Dermis microvascular lymphatic vessel endothelial cell (primary cell): Measurements from ENCODE around the gene TIMM22. TPM values are rescaled to one million over a fixed set of nuclear protein-coding genes. Genes with fewer than 3 reads are reported as not detected.
A peak's percentile ranks its signal among the peaks of the same experiment; 100 is the strongest.

Experiments
- DNase-seq, 2 donors: peaks; one replicate each; pipeline versions ENCODE4 v3.0.0 to v3.0.0-alpha.2; 2010; ENCODE audit warnings: low read depth in 2 of 2
- total RNA-seq: library from RNA; depleted of rRNA; stranded (reverse); fragments of >200 nt; gene quantifications from 2 replicates; pipeline ENCODE4 v1.2.1, GENCODE V29; 2014

TIMM22 gene
- total RNA-seq, 1 donor from 2014 or later, result 14.0 TPM

DNA sequence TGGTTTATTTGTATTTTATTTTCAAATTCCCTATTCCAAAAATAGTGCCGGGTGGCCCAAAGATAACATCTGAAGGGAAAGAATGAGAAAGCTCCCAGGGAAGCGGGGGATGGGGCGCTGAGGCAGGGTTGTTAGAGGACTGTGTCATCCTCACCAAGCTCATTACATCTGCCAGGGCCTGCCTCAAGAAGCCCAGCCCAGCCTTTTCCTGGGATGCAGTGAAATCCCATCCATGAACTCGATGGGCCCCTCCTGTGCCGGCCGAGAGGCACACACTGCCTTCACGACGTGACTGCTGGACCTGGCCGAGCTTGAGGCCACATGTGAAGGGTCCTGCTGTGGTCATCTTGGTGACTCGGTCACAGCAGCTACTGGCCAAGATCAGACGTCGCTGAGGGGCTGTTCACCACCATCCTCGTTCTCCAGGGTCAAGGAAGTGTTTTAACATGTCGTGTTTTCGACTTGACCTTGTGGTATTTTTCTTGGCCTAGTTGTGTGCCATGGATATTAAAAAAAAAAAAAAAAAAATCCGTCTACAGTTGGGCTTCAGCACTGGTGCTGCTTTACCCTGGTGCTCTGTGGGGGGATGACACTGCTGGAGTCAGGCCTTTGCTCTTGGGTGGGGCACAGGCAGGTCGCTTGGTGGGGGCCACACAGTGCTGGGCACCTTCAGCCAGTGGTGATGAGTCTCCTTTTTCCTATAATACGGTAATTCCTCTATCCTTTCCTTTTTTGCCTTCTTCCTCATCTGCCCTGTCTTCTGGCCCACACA lies 4.9 kb downstream of the TIMM22 start:
- DNase-seq, result peak in 1 of 2 donors; percentile 57

DNA sequence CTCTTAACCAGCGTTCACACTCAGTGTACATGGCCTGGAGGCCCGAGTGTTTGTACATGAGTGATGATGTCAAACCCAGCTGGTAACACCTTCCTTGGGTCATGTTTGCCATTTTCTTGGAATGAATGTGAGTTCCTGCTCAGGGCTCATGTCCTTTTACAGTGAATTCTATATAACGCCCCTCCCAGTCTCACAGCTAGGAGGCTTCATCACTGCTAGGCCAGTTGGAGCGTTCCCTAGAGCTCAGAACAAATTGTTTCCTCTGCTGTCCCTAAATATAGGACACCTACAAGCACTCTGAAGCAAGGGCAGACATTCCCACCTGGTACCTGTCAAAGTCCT lies 5.5 kb downstream of the TIMM22 start:
- no peak for DNase-seq

DNA sequence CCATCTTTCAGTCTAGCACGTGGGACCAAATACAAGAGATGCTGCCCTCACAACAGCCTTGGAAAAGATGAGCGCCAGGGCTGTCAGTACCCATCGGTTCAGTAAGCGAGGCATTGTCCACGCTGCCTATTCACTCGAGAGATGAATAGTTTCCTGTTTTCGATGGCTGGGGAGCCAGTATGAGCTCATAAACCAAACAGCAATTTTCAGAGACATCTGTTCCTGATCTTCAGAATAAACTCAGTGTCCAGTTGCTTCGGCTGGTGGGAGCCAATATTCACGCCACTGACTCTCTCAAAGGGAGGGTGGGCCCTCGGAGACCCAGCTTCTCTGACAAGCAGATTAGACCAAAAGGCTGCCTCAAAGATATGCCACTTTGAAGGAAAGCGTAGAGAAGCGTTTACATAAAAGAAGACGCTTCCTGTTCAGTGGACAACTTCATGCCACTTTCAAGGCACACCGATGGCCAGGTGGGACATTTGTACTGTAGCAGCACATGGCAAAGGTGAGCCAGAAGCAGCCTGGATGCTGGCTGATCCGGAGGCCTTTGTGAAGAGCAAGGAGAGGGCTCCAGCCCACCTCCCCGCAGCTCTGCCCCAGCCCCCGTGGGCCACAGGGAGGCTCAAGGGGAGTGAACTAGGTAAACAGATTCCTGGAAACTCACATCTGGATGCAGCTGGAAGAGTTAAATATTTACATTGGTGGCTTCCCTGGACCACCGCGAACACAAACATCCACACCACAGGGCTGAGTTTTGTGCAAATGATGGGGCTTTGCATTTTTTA lies 6.0 kb downstream of the TIMM22 start:
- peak; percentile 69 to 93 for DNase-seq

DNA sequence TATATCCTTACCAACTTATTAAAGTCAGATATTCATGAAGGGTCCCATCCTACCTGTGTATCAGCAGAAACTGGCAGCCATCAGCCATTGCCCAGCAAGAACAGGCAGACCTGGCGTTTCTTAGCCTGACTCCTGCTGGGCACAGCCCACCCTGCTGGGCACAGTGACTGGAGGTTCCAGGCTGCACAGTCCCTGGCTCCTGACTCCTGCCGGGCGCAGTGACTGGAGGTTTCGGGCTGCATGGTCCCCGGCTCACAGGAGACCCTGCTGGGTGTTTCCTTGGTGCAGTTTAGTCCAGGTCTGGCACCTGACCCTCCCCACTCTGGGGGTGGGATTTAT lies 6.7 kb downstream of the TIMM22 start:
- DNase-seq, result no peak

DNA sequence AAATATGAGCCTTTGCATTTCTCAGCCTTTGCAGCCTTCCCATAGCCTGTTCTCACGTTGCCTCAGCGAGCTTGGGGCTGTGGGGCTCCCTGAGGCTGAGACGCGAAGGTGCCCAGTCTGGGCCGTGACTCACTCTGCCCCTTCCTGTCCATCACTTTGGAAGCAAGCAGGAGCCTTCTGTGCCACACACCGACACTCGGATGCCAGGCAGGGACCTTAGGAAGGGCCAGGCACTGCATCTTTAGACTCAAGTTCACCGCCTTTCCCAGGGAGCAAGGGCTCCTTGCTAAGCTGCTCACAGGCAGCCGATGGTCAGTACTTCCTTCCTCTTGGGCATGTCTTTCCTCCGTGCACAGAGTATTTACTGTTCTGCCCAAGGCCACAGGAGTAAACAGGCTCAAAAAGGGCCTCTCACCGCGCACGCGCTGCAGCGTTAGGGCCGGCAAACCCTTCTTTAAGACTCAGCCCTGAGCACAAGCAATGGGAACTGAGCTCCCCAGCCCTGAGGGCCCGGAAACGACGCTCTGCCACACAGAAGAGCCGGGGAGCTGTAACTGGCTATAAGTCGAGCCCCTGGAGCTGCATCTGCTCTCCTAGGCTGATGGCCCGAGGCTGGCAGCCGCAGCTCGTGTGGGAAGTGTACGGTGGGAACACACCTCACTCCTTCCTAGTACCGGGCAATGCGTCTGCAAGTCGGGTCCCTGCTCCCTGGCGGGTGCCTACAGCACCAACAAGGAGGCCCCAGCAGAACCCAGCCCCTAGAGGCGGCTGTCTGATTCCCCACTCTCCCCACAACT lies 7.2 kb downstream of the TIMM22 start:
- DNase-seq, result peak in 1 of 2 donors; percentile 51

DNA sequence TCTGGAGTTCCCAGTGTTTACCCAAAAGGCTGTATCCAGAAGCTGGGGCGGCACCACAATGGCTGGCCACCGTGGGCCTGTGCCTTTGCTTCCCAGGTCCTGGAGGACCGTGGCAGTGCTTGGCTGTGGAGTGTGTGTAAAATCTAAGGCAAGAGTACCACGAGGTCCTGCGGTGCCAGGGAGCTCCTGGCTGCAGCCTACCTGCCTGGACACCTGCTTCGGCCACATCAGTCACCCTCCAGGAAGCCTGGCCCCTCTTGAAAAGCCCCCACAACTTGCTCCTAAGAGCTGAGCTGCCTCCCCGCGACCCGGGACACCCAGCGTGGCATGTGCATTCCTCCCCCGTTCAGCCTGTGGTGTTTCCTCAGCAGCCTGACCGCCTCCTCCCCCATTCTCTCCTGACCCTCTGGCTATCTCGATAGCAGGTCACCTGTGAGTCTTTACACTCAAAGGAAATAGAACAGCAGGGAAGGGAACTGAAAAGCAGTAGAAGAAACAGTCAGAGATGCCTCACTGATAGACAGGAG lies 7.9 kb downstream of the TIMM22 start:
- DNase-seq, result no peak

DNA sequence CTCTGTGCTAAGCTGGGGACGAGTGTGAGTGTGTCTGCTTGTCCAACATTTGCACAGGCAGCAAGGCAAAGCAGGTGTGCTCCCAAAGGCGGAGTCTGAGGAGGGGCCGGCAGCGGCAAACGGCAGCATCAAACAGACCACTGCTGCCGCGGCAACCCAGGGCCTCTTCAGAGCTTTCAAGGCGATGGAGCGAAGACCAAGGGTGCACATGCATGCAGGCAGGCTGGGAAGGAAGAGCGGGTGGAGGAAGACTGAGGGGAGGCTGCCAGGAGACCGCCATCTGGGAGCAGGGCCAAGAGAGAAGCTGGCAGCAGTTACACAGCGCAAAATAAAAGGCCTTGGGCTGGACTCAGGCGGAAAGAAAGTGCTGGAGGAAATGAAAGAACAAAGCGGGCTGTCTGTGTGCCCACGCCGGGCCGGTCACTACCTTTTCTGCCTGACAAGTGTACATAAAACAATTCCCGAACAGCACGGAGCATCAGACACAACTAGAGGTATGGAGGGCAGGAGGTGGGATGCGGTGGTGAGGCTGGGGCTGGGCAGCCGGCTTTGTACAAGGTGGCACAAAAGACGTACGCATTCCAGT lies 8.5 kb downstream of the TIMM22 start:
- DNase-seq, result peak in 1 of 2 donors; percentile 87

DNA sequence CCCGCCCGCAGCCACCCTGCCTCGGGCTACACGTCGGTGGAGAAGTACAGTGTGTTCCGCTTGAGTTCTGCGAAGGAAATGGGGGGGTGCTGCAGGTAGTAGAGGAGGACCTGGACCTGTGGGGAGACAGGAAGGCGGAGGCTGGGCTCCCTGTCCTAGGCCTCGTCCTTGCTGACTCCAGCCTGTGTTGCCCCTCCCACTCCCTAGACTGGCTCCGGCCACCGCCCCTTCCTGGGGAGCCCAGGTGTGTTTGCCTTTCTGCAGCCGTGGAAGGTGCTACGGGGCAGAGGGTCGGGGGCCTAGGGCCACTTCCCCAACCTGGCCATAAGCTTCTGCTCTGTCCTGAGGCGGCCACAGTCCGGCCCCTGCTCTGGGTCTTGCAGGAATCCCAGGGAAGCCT lies 9.1 kb downstream of the TIMM22 start:
- DNase-seq, result no peak

DNA sequence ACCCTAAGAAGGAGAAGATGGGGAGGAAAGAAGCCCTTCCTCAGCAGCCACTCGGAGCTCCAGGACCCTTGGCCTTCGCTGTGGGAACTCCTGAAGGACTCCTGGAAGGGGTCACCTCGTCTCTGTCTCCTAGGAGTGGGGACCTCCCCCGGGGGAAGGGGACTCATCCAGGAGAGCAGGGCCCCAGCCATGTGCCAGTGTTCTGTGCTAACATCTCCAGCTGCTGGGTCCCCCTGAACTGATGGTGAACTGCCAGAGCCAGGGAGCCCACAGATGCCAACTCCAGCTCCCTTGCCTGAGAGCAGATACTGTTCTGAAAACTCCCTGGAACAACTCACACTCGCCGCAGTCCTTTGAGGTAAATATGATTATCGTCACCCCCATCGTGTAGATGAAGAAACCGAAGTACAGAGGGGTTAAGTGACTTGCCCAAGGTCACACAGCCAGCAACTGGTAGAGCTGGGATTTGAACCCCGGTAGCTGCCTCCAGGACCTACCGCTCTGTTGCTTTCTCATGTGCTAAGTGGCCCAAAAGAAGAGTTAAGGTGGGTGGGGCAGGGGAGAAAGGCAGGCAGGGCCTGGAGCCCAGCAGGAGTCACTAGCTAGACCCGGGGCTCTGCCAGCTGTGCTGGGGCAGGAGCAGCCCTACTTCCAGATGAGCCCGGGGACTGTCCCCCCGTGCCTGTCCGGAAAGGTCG lies 10.5 kb downstream of the TIMM22 start:
- DNase-seq, result no peak

DNA sequence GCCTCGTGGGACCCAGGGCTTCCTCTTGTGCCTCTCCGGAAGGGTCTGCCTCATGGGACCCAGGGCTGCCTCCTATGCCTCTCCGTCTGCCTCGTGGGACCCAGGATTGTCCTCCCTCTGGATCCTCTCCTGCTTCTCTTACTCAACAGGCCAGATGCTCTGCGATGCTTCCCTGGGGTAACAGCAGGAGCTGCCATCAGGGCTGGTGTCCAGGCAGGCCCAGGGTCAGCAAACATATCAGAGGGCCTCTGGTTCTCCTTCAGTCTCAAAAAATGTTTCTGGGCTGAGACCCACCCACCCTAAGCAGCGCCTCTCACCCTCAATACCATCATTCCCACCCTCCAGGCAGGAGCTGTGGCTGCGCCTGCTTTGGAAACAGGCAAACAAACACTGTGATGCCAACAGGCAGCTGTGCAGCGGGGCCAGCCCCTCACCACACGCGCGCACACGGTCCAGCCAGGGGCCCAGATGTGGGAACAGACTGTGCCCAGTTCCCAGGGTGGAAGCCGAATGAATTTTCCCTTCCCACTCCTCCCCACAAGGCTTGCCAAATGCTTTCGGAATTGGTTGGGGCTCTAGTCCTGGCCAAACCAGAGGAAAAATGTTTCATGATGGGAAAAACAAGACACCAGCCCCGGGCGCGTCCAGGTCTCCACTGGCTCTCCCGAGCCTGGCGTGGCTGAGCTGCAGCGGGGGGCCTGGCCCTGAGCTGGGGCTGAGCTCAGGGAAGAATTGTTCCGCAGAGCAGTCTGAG lies 11.3 kb downstream of the TIMM22 start:
- no peak for DNase-seq

DNA sequence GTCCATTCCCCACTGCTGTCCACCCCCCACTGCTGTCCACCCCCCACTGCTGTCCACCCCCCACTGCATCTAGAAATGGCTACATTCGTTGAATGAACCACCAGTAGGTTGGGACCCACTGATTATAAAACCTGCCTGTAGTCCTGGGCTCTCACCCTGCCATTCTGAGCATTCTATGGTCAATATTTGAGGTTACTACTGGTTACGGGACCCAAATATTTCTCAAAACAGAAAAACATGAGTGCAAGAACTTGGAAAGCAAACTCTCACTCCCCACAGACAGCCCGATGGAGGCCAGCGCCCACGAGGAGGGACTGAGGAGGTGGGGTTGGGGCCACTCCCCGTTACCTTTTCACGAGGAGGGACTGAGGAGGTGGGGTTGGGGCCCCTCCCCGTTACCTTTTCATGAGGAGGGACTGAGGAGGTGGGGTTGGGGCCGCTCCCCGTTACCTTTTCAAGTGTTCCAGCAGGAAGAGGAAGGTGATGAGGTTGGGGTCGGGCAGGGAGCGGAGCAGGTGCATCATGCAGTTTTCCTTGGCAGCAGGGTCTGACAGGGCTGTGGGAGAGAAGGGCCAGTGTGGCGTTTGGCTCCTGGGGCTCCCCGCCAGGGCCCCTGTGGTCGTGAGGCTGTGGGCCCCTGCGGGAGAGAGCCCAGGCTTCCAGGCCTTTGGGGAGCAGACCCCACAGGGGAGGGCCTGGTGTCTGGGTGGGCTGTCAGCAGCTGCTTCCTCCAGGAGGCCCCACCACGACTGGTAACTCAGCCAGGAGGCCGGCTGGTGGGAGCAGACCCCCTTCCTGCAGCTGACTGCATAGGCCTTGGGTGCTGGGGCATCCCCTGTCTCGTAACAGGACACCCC lies 12.5 kb downstream of the TIMM22 start:
- DNase-seq, result no peak

DNA sequence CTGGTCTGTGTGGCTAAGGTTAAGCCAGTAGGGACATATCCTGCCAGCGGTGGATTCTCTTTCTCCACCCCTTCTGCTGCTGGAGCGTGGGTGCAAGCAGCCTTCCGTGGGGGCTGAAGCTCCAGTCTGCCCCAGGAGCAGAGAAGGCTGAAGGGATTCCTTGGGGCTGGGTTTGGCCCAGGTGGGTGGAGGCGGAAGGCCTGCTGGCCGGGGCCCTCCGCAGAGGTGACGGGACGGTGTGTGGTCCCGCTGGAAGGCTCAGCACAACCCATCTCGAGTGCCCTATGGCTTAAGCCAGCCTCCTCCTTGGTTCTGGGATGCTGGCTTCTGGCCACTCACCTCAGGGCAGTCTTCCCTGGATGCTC lies 13.1 kb downstream of the TIMM22 start:
- no peak for DNase-seq

DNA sequence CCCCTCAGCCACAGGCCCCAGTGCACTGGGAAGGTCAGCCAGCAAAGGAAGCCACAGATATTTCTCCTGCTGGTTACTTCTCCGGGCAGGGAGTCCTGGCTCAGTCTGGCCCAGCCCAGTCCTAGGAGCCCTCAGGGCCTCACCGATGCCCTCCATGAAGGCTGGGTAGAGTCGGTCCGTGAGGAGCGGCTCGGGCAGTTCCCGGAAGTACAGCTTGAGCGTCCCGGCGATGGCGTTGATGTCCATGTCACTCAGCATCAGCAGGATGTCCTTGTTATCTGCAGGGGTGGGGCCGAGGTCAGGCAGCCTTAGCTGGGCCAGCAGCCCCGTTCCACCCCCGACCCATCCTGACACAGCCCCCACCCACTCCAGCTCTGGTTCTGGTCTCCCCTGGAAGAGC lies 13.7 kb downstream of the TIMM22 start:
- DNase-seq, result no peak

DNA sequence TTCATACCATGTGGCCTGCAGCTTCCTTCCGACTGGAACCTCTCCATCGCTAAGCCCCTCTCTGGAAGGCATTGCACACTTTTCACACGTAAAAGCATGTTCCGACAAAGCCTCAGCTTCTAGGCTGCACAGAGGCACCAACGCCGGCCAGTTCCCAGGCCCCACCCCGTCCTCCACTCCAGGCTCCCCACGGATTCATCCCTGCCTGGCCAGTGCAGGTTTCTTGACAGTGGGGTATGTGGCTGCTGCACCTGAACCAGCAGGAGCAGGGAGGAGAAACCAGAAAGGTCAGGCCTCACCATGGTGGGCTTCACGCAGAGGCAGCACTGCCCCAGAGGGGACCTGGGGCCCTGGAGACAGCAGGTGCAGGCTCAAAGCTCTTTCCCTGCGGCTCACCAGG lies 14.2 kb downstream of the TIMM22 start:
- DNase-seq, result no peak

DNA sequence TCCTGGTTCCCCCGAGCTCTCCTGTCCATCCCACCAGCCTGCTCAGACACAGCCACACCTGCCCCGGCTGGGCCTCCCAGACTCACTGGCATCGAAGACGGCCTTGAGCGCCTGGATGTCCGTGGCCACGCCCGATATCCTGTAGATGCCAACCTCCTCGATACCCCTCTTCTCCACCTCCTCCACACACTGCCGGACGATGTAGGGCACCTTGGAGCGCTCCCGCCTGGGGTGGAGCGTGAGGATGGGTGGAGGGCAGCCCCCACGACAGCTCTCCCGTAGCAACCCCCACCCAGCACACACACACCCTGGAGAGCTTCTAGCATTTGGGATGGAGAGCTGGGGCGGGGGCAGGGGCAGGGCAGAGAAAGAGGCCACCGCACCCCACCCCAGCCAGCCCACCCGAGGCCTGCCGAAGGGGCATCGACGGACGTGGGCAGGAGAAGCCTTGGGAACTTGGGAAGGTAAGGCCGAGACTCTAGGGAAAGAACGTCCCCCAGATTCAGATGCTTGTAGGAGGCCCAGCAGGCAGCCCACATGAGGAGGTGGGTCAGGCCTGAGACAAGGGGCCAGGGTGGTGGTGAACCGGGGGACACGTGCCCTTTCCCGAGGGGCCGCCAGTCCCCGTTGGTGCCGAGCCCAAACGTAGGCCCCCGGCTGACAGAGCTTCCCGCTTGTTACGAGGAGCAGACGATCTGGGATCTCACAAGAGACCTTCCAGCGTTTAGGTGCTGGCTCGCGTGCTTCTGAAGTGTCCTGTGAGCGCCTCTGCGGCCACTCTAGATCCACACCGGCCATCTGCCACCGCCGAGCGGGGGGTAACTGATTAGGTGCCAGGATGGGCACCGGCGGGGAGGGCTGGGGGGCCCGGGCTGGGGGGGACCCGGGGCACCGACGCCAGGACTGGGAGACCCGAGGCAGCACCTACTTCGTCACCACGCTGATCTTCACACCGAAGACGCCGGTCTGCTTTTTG lies 15.1 kb downstream of the TIMM22 start:
- DNase-seq, result no peak

DNA sequence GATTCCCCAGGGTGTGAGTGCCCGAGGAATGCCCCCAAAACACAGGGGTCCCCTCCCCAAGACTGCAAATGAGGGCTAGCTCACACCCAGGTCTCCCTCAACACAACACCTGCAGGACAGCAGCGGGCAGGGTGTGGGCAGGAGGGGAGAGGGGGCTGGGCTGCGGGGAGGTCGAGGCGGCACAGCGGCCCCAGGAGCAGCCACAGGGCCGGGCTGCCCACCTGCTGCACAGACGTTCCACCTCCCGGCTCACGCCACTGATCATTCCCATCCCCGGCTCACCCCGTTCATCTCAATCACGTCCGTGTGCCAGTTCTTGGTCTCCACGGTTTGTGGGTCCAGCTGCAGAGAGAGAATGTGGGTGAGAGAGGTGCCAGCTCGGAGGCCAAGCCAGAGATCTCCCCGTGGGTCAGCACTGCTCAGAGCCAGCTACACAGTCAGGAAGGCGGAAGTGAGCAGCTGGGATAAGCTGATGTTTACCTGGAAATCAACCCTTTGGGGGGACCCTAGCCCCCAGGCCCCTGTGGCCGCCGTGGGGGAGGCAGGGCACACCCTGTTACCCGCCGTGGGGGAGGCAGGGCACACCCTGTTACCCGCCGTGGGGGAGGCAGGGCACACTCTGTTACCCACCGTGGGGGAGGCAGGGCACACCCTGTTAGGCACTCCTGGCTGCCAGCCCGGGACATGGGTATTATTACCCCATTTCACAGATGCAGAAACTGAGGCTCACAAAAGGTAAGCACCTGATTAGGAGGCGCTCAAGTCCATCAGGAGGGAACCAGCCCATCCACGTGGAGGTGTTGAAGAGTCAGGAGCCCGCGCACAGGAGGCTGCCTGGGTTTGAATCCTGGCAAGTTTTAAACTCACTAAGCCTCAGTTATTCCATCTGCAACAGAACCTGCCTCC lies 16.1 kb downstream of the TIMM22 start:
- DNase-seq, result no peak

DNA sequence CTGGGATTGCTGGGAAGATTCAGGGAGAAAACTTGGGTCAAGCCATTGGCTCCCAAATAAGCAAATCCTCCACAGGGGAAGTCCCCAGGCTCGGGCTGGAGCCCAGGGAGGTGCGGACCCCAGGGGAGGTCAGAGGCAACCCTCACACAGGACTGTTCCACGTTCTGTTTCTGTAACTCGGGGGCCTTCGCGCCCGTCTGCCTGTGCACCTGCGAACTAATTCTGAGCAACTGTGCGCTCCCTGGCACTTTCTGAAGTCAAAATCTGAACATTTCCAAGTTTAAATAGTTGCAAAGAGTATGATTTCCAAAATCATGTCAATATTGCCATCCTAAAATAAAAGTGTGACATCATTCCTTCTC lies 16.8 kb downstream of the TIMM22 start:
- DNase-seq, result no peak
